SK-N-SH treated with all-trans-retinoic acid at 6 μM for 48 hours (cell line): ENCODE results near the gene AGAP1.

ENCODE experiments used
- ATAC-seq: fragments of 200-7000 bp; cut with Tn5 transposase; 3 replicates; pipeline ENCODE4 v1.9.1; 2020; ENCODE audit warnings: mild to moderate bottlenecking, moderate library complexity
- ARNTL ChIP-seq: fragments of 450-650 bp; formaldehyde crosslinking; IDR thresholded peaks from 2 replicates; pipeline ENCODE4 v1.5.0; 2020; ENCODE audit warnings: low read depth, mild to moderate bottlenecking, moderate library complexity, borderline replicate concordance
- CREB5 ChIP-seq: fragments of 250-450 bp; sonication (Bioruptor Pico); IDR thresholded peaks from 2 replicates; pipeline ENCODE4 v1.5.1; 2020; ENCODE audit warnings: low read depth, mild to moderate bottlenecking, moderate library complexity
- CSRNP3 ChIP-seq: fragments of 250-450 bp; sonication (Bioruptor Pico); IDR thresholded peaks from 2 replicates; pipeline ENCODE4 v1.5.1; 2021; ENCODE audit warnings: mild to moderate bottlenecking, moderate library complexity
- ISL1 ChIP-seq: fragments of 250-450 bp; sonication (Bioruptor Pico); IDR thresholded peaks from 2 replicates; pipeline ENCODE4 v2.1.2; 2022; ENCODE audit warnings: mild to moderate bottlenecking, moderate library complexity
- OSR1 ChIP-seq: fragments of 250-450 bp; sonication (Bioruptor Pico); IDR thresholded peaks from 2 replicates; pipeline ENCODE4 v1.8.0; 2022; ENCODE audit warnings: moderate library complexity, mild to moderate bottlenecking, inconsistent platforms
- PATZ1 ChIP-seq: fragments of 250-450 bp; sonication (Bioruptor Pico); IDR thresholded peaks from 2 replicates; pipeline ENCODE4 v1.8.0; 2020; ENCODE audit warnings: mild to moderate bottlenecking, moderate library complexity, borderline replicate concordance
- POU6F1 ChIP-seq: fragments of 250-450 bp; sonication (Bioruptor Pico); IDR thresholded peaks from 2 replicates; pipeline ENCODE4 v1.8.0; 2021; ENCODE audit warnings: low read depth, mild to moderate bottlenecking, moderate library complexity, borderline replicate concordance
- RARB ChIP-seq: fragments of 250-450 bp; sonication (Bioruptor Pico); IDR thresholded peaks from 2 replicates; pipeline ENCODE4 v1.8.0; 2021; ENCODE audit warnings: mild to moderate bottlenecking, moderate library complexity
- TCF4 ChIP-seq: fragments of 250-450 bp; sonication (Bioruptor Pico); IDR thresholded peaks from 2 replicates; pipeline ENCODE4 v1.8.0; 2021; ENCODE audit warnings: mild to moderate bottlenecking, moderate library complexity, borderline replicate concordance
- TSHZ2 ChIP-seq: fragments of 250-450 bp; sonication (Bioruptor Pico); IDR thresholded peaks from 2 replicates; pipeline ENCODE4 v1.5.0; 2020; ENCODE audit warnings: mild to moderate bottlenecking, moderate library complexity
- ZC3H10 ChIP-seq: fragments of 250-450 bp; sonication (Bioruptor Pico); IDR thresholded peaks from 2 replicates; pipeline ENCODE4 v1.5.1; 2021; ENCODE audit warnings: mild to moderate bottlenecking, moderate library complexity
- ZFP3 ChIP-seq: fragments of 250-450 bp; sonication (Bioruptor Pico); IDR thresholded peaks from 2 replicates; pipeline ENCODE4 v1.5.0; 2020; ENCODE audit warnings: mild to moderate bottlenecking, moderate library complexity
- ZNF565 ChIP-seq: fragments of 450-650 bp; formaldehyde crosslinking; conservative IDR thresholded peaks from 2 replicates; pipeline ENCODE4 v1.5.0; 2020; ENCODE audit warnings: low read depth, mild to moderate bottlenecking, moderate library complexity
- ZNF8 ChIP-seq: fragments of 450-650 bp; formaldehyde crosslinking; IDR thresholded peaks from 2 replicates; pipeline ENCODE4 v1.5.0; 2020; ENCODE audit warnings: mild to moderate bottlenecking, moderate library complexity

Gene AGAP1

GRCh38 chr2:235533616-235534385, 40.0 kb downstream of the AGAP1 start:
- TF ChIP-seq TCF4 (CRISPR knock-in tag), result no peak
- no peak for TF ChIP-seq POU6F1
- ATAC-seq, result no peak

GRCh38 chr2:235534678-235535422, 41.0 kb downstream of the AGAP1 start:
- no peak for TF ChIP-seq PATZ1 (CRISPR knock-in tag)
- TF ChIP-seq ZC3H10 (CRISPR knock-in tag), result no peak
- no peak for TF ChIP-seq ZFP3 (CRISPR knock-in tag)
- no peak for TF ChIP-seq ARNTL (CRISPR knock-in tag)
- TF ChIP-seq, all 23 proteins: peak for 0

GRCh38 chr2:235535423-235536130, 41.7 kb downstream of the AGAP1 start:
- TF ChIP-seq RARB (CRISPR knock-in tag) (no peak), ZNF8 (CRISPR knock-in tag) (no peak), CSRNP3 (no peak), ZNF565 (no peak), ISL1 (CRISPR knock-in tag) (no peak), TSHZ2 (no peak), CREB5 (no peak), POU6F1 (no peak)
- no peak for ATAC-seq

More at GRCh38 chr2:235534678-235535422, 41.0 kb downstream of the AGAP1 start:
- ATAC-seq, result no peak

- no peak for ATAC-seq
- TF ChIP-seq TSHZ2, result no peak
- TF ChIP-seq ARNTL (CRISPR knock-in tag), result no peak
- TF ChIP-seq OSR1 (CRISPR knock-in tag), result no peak
- TF ChIP-seq ISL1 (CRISPR knock-in tag), result no peak
- no peak for TF ChIP-seq CREB5
- TF ChIP-seq ZNF8 (CRISPR knock-in tag), result no peak
Measured at GRCh38 chr2:235536711-235537110, 42.9 kb downstream of the AGAP1 start.
